Measurements from ENCODE around the gene MROH8.

DNA sequence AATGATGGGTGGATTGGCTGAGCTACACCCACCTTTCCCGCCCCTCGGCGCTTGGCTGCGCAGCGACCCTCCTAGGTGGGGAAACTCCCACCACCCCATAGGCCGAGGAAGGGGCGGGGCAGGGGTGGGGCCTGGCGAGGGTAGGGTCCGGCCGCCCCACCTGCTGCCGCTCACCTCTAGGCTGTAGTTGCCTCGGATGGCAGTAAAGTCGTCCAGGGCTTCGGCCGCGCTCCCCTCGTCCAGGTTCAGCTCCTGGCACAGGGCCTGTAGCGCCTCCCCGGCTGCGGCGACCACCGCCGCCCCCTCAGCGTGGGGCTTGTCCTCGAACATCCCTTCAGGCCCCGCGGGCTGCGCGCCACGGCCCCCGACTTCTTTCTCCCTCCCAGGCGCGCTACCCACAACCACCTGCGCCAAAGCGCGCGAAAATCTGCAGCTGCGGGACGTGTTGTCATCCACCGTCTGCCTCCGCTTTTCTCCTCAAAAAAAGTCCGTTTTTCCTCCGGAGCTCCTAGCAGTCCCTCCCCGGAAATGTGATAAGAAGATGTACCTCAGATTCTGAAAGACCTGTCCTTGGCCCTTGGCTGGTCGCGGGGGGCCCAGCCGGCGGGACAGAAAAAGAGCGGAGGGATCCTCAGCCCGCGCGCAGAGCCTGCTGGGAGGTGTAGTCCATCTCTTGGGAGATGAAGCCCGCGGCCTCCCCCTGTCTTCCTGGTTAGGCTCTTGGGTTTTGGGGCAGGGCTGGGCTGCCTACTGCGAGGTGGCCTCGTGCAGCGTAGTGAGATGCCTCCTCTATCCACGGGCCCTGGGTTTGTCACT, 83.5 kb downstream of the MROH8 start, which contains the start of gene RBL1:
- TF ChIP-seq, protein P1, sequence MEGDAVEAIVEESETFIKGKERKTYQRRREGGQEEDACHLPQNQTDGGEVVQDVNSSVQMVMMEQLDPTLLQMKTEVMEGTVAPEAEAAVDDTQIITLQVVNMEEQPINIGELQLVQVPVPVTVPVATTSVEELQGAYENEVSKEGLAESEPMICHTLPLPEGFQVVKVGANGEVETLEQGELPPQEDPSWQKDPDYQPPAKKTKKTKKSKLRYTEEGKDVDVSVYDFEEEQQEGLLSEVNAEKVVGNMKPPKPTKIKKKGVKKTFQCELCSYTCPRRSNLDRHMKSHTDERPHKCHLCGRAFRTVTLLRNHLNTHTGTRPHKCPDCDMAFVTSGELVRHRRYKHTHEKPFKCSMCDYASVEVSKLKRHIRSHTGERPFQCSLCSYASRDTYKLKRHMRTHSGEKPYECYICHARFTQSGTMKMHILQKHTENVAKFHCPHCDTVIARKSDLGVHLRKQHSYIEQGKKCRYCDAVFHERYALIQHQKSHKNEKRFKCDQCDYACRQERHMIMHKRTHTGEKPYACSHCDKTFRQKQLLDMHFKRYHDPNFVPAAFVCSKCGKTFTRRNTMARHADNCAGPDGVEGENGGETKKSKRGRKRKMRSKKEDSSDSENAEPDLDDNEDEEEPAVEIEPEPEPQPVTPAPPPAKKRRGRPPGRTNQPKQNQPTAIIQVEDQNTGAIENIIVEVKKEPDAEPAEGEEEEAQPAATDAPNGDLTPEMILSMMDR (IDR thresholded peaks at IDR 0.05; ENCODE audit: borderline replicate concordance, extremely low read depth, low read length, poor library complexity, severe bottlenecking): peak; percentile 40
- TF ChIP-seq EZH2 (IDR thresholded peaks at IDR 0.05; ENCODE audit: borderline replicate concordance, low read depth, low read length, severe bottlenecking): no peak

Data from DND-41 (cell line).